ENCODE measurements around the gene MMGT1.

Gene MMGT1

GRCh38 chrX:135977611-135978010 lies 3.8 kb upstream of the MMGT1 start:
- TF ChIP-seq CTCF (conservative IDR thresholded peaks at IDR 0.05; ENCODE audit: low read depth, low read length) = no peak
- H3K4me3 ChIP-seq (ENCODE audit: low read length) = no peak overlapping the region
- no peak for DNase-seq (ENCODE audit: low read depth)

GRCh38 chrX:135975421-135975820 lies 1.6 kb upstream of the MMGT1 start:
- TF ChIP-seq CTCF (conservative IDR thresholded peaks at IDR 0.05; ENCODE audit: low read depth, low read length) = no peak
- no peak overlapping the region for H3K4me3 ChIP-seq (ENCODE audit: low read length)
- DNase-seq (ENCODE audit: low read depth) = no peak

DNA sequence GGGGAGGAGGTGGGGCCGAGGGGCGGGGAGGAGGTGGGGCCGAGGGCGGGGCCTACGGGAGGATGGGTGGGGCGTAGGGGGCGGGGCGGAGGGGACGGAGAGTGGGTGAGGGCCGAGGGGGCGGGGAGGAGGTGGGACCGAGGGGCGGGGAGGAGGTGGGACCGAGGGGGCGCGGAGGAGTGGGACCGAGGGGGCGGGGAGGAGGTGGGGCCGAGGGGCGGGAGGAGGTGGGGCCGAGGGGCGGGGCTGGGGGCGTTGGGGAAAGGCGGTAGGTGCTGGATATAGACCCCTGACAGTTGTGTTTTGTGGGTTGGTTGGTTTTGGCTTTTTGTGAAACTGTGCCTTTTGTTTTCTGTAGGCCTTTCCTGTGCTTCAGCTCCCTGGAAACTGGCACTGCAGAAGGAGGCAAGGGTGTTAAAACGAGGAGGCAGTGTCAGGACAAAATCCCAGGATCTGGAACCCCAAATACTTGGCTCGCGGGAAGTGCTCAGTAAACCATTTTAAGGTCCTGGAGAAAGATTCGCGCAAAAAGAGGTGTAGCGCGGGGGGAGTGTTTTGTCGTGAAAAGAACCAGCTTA lies 580 bp upstream of the MMGT1 start:
- H3K4me3 ChIP-seq (ENCODE audit: low read length) = peak overlapping the region; percentile 50
- no peak for DNase-seq (ENCODE audit: low read depth)
- TF ChIP-seq CTCF (conservative IDR thresholded peaks at IDR 0.05; ENCODE audit: low read depth, low read length) = no peak

DNA sequence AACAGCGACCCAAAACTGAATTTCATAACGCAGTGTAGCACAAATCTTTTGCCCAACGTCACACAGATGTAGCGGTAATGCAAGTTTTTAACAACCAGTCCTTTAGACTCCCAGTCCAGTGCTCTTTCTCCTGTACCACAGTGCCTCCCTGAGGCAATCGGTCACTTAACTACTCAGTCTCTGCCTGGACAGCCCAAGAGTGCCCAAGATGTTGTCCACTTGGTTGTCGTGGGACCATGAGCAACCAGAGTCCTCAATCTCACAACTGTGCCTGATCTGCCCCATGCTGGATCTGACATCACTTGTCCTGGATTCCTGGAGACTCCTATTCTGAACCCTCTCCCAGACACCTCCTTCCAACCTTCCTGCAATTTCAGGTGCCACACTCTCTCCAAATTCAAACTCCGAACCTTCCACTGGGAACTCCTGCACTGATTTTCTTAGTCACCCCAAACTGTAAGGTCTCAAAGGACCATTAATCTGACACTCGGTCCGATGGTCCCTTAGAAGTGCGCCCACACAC lies 702 bp downstream of the MMGT1 start:
- no peak for TF ChIP-seq CTCF (conservative IDR thresholded peaks at IDR 0.05; ENCODE audit: low read depth, low read length)
- DNase-seq (ENCODE audit: low read depth) = no peak
- peak overlapping the region; percentile 83 for H3K4me3 ChIP-seq (ENCODE audit: low read length)

DNA sequence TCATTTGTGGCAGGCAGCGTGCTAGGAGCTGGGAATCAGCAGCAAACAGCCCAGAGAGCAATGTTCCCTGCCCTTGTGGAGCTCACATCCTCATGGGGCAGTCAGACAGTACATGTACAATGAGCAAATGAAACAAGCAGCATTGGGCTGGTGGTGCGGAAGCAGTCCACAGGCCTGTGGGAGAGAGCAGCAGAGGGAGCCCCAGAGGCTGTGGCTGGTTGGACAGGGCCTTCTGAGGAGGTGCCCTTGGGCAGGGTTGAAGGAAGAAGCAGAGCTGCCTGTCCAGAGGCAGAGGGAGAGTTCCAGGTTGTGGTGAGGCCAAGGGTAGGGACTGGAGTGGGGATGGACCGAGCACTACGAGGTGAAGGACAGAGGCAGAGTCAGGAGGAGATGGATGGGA lies 22.5 kb downstream of the MMGT1 start:
- H3K4me3 ChIP-seq (ENCODE audit: low read length) = no peak overlapping the region
- DNase-seq (ENCODE audit: low read depth) = no peak

DNA sequence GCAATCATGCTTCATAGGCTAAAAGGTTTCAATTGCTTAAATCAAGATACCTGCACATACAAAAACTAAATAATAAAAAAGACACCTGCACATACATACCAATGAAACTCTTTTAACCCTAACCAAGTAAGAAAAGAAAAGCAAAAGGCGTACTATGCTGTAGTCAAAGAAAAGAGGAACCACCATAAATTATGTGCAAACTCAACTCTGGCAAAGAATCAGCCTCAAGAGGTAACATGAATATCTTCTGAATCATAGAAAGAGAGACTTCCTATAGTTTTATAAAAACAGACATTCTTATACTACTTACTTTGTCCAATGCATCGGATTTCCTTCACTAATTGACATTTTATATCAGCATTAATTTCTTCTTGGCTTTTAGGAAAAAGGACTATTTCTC lies 29.3 kb downstream of the MMGT1 start:
- no peak for TF ChIP-seq CTCF (conservative IDR thresholded peaks at IDR 0.05; ENCODE audit: low read depth, low read length)
- no peak for DNase-seq (ENCODE audit: low read depth)
- no peak overlapping the region for H3K4me3 ChIP-seq (ENCODE audit: low read length)

More for the DNA sequence above, 22.5 kb downstream of the MMGT1 start:
- TF ChIP-seq CTCF (conservative IDR thresholded peaks at IDR 0.05; ENCODE audit: low read depth, low read length) = no peak
